GM10847 (cell line): Measurements from ENCODE around the gene NDUFS7.
A peak's percentile ranks its signal among the peaks of the same experiment; 100 is the strongest.

Source experiments
- POLR2A ChIP-seq: IDR thresholded peaks from 2 replicates; pipeline ENCODE4 v1.6.1; 2011; ENCODE audit not compliant: insufficient read length; ENCODE audit errors: extremely low read depth

NDUFS7 gene

DNA sequence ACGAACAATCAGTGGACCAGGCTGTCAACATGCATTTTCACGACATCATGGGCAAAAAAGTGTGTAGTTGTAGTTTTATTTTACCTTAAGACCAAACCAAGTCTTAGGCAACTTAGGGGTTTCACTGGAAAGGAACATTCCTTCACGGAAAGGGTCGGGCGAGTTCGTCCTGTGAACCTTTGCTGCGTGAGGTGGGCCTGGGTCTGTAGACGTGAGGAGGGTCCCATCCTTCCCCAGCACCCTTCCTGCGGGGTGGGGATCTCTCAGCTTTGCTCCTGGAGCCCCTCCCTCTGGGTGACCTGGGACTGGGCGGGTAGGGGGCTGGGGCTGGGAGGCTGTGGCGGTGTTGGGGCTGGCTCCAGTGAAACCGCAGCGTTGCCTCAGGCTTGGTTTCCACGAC lies 42.2 kb downstream of the NDUFS7 start:
- TF ChIP-seq POLR2A, result no peak

DNA sequence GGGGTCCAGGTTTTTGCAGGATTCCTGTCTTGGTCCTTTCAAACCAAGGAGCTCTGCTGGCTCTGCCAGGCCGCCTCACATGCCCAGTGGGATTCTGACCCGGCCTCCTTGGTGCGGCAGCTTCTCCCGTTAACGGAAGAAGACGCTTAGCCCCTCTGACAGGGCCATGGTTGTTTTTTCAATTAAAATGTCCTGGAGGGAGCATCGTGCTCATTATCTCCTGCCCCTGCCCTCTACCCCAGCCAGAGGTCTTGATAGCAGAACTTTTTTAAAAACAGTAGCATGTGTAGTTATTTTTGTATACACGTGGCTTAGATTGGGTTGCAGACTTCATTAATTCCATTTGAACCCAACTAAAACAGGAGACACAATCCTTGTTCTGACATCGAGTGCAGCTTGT lies 43.0 kb downstream of the NDUFS7 start:
- TF ChIP-seq POLR2A, result no peak

DNA sequence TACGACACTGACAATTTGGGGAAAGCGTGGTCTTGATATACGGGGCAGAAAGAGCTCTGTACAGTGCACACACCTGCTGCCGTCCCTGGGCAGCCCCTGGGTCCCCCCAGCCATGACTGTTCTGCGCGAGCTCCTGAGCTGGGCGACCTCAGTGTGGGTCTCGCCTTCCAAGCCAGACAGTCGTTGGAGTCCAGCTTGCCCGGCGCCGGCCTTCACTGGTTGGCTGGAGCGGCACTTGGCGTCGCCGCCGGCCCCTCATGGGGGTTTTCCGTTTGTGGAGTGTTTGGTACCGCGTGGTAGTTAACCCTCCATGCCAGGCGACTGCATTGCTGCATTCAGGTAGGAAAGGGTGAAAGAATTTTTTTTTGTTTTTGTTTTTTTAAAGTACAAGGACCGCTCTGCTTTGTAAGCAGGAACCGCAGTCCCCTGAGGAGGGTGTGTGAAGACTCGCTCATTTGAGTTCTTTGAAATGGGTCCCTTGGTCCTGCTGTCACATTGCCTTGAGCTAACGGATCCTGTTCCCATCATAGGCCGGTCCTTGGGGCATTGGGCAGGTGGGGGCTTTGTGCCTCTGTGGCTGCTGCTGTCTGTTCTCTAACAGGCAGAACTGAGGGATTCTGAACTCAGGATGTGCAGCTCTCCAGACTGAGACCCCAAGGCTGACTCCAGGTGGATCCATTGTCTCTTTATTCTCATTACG lies 43.7 kb downstream of the NDUFS7 start:
- no peak for TF ChIP-seq POLR2A

DNA sequence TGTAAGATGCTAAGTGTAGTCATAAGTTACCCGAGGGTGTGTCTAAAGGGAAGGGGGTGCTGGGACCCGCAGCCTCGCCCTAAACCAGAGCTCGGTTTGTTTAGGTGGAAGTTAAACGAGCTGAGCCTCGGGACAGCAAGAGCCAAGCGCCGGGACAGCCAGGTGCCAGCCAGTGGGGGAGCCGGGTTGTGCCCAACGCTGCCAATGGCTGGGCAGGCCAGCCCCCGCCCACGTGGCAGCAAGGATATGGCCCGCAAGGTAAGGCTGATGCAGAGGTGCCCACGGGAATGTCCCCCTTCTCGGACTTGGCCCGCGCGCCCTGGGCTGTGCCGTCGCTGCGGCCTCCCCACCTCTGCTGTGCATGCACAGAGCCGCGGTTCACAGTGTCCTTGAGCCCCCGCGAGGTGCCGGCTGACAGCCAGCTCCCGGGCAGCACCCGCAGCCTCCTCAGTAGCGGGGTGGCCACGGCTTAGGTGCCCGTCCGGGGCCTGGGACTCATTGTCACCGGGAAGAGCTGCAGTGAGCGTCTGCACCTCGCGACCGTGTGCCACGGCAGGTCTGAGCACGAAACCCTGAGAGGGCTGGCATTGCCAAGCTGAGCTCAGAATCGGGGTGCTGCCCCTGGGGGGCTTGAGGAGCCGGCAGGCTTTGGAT lies 45.2 kb downstream of the NDUFS7 start:
- no peak for TF ChIP-seq POLR2A

- no peak for TF ChIP-seq POLR2A
These were observed 46.0 kb downstream of the NDUFS7 start for GRCh38 chr19:1429750-1430149.

DNA sequence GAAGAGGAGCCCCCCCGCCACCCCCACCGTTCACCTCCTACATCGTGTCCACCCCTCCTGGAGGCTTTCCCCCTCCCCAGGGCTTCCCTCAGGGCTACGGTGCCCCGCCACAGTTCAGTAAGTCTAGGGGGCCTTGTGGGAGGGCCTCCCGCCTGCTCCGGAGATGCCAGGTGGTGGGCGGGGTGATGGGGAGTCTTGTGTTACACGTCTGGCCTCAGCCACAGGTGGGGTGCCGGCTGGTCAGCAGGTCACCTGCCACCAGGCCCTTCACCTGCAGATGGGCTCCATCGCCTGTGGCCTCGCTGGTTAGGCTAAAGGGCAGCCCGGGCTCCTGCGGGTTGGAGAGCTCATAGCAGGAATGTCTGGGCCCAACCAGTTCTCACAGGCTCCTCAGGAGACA lies 46.5 kb downstream of the NDUFS7 start:
- no peak for TF ChIP-seq POLR2A

GRCh38 chr19:1431759-1432506 lies 48.2 kb downstream of the NDUFS7 start:
- no peak for TF ChIP-seq POLR2A

GRCh38 chr19:1432507-1432887 lies 48.8 kb downstream of the NDUFS7 start:
- TF ChIP-seq POLR2A, result no peak

GRCh38 chr19:1433119-1434039 lies 49.7 kb downstream of the NDUFS7 start:
- TF ChIP-seq POLR2A, result no peak

GRCh38 chr19:1434040-1434366 lies 50.3 kb downstream of the NDUFS7 start:
- no peak for TF ChIP-seq POLR2A

- no peak for TF ChIP-seq POLR2A
These were observed 50.9 kb downstream of the NDUFS7 start for GRCh38 chr19:1434577-1435060.

DNA sequence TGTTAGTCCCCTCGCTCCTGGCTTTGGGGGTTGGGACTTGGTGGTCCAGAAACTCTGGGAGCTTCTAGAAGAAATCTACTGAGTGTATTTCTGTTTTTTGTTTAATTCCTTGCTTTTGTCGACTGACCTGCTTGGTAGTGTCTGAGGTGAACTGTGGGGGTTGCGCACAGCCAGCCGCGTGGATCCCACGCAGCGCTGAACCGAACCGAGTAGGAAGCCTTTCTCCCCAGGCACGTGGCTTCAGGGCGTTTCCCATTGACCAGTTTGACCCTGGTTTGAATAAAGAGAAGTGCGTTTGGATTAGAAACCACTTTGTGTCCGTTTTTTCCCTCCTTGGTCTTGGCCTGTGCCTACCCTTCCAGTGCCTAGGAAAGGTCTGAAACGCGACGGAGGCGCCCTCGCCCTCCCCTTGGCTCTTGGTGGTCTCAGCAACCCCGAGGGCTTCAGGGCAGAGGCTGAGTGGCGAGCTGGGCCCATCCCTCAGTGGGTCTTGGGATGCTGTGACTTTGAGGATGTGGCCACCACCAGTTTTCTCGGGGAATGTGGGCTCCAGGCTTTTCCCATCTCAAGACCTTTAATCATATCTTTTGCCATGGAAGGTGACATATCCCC lies 51.8 kb downstream of the NDUFS7 start:
- TF ChIP-seq POLR2A, result no peak

- no peak for TF ChIP-seq POLR2A
These were observed 53.9 kb downstream of the NDUFS7 start for GRCh38 chr19:1437609-1438008.

GRCh38 chr19:1438035-1438932 lies 54.6 kb downstream of the NDUFS7 start, which contains the start of gene RPS15:
Gene RPS15 (plus strand): TSS chr19:1438396. CDS start chr19:1438426, 30 bp downstream.
- peak; percentile 99 for TF ChIP-seq POLR2A
